Heart left ventricle (tissue), 16 donors: ENCODE data around the gene B4GALT7. TPM values are rescaled to one million over a fixed set of nuclear protein-coding genes. Genes with fewer than 3 reads are reported as not detected.

Experiments
- ATAC-seq, 4 donors: fragments of 200-7000 bp; cut with Tn5 transposase; one replicate each; pipeline ENCODE4 v1.9.1; 2020 to 2022; ENCODE audit warnings: moderate library complexity in 4 of 4, mild to moderate bottlenecking in 3 of 4, moderate number of reproducible peaks in 1 of 4
- DNase-seq, 5 donors: peaks; one replicate each; pipeline ENCODE4 v3.0.0-alpha.2; 2020
- H3K27ac ChIP-seq, 12 donors: fragments of 200-600 bp; sonication (generic) in 4 of 12; one replicate each; pipeline versions ENCODE4 v1.5.0 to v1.8.0; 2016 to 2022; ENCODE audit warnings: mild to moderate bottlenecking in 2 of 12
- H3K27me3 ChIP-seq, 9 donors: fragments of 200-600 bp; sonication (generic) in 2 of 9; one replicate each; pipeline versions ENCODE4 v1.5.1 to v1.8.0; 2016 to 2022; ENCODE audit warnings: mild to moderate bottlenecking in 3 of 9
- H3K36me3 ChIP-seq, 9 donors: fragments of 200-600 bp; sonication (generic) in 2 of 9; one replicate each; pipeline versions ENCODE4 v1.5.0 to v1.8.0; 2018 to 2022; ENCODE audit warnings: mild to moderate bottlenecking in 2 of 9
- H3K4me1 ChIP-seq, 12 donors: fragments of 200-600 bp; sonication (generic) in 4 of 12; one replicate each; pipeline versions ENCODE4 v1.5.0 to v1.8.0; 2016 to 2022; ENCODE audit warnings: mild to moderate bottlenecking in 3 of 12
- H3K4me3 ChIP-seq, 12 donors: fragments of 200-600 bp; sonication (generic) in 4 of 12; one replicate each; pipeline versions ENCODE4 v1.5.0 to v1.8.0; 2017 to 2022; ENCODE audit warnings: mild to moderate bottlenecking in 9 of 12, moderate library complexity in 4 of 12
- H3K9me3 ChIP-seq, 12 donors: fragments of 200-600 bp; sonication (generic) in 4 of 12; one replicate each; pipeline versions ENCODE4 v1.5.0 to v1.8.0; 2016 to 2022; ENCODE audit warnings: mild to moderate bottlenecking in 1 of 12
- POLR2A ChIP-seq, 2 donors: fragments of 450-650 bp; IDR thresholded peaks; one replicate each; pipeline ENCODE4 v1.6.1; 2017; ENCODE audit warnings: antibody characterized with exemption in 2 of 2, mild to moderate bottlenecking in 2 of 2, moderate library complexity in 2 of 2
- WGBS, 4 donors: extraction: QIAGEN DNeasy Blood & Tissue Kit in 2 of 4; methylation state at CpG; one replicate each; pipeline versions ENCODE4 v1.1.5 to v1.1.7; 2013 to 2018; 5-methylcytosine and 5-hydroxymethylcytosine counted together
- intact Hi-C, 10 donors: fragments of 100-400 bp; cut with DNase I; formaldehyde crosslinking; loops; one replicate each; pipeline versions ENCODE4 v1.11.1 to v1.14.2; 2022
- polyA plus RNA-seq, 2 donors: library from polyadenylated mRNA; stranded (reverse); fragments of 200-250 nt; gene quantifications; one replicate each; pipeline ENCODE4 v1.2.3, GENCODE V29; 2013
- total RNA-seq, 9 donors: library from RNA; depleted of rRNA in 2 of 9; stranded (reverse); fragments of >200 nt in 2 of 9; fragmentation: NEBNext Ultra II Directional in 3 of 9; extraction: Animal tissue kit (Norgen Biotek cat#: 25700) in 3 of 9; gene quantifications; one replicate each; pipeline versions ENCODE4 v1.1.0 to v1.2.4, GENCODE V29; 2016 to 2023
- TF ChIP-seq, protein P1 (sequence below), 12 donors: fragments of 200-600 bp; sonication (generic) in 4 of 12; IDR thresholded peaks; one replicate each; pipeline versions ENCODE4 v1.5.0 to v1.8.0; 2018 to 2022; ENCODE audit warnings: antibody characterized with exemption in 12 of 12, mild to moderate bottlenecking in 5 of 12
- donor health status: ischemic (EF 13 %, LVEDD 7.1; RV severe dilation, severe dysfunction).
- donor health status: healthy with polysubstance abuse.
- donor health status: DM: no; HTN: yes; CAD: no.
- donor health status: DM: no; HTN: no; CAD: no.
- donor health status: ischemic (EF 25% LVEDD 6.9; RV normal size, moderate dysfunction).
- donor health status: ischemic (EF 25% LVEDD 5.7; RV mildly dilated, moderate dysfunction).
- donor health status: healthy.
- donor health status: DM: yes; HTN: yes; CAD: no.
- donor health status: ischemic (EF 35%, LVEDD 5.7; RV mildly dilated, moderate dysfunction).
- donor health status: nonischemic (EF 11% LVEDD 7.7; RV severe dilation, severe dysfunction).
- donor health status: DM: yes; HTN: yes; CAD: no.
- donor health status: PGD.
- donor health status: ischemic (EF 29% LVEDD 5.4; RV normal size, mild dysfunction).
- donor health status: nonischemic (EF 23%, LVEDD 6.1; RV moderate dilation, normal function).

B4GALT7 gene
- total and polyA plus RNA-seq, 11 donors = 10.5 to 24.7 (median 18.4) TPM

GRCh38 chr5:177554474-177555111 lies 45.3 kb upstream of the B4GALT7 start, which contains the start of gene FAM193B:
Gene FAM193B (minus strand): TSS chr5:177554563. CDS start chr5:177554458, 105 bp downstream.
- peak; percentile 93 to 98 (median 95) for DNase-seq
- WGBS, 4 donors = 9 to 29% (median 13%) methylated on average over 19 to 49 of the region's 49 CpGs
- peaks cover 0 to 23% (median 11%) of the 10 kb centered on the region in 9 donors for H3K36me3 ChIP-seq
- ATAC-seq = peak; percentile 94 to 98 (median 96)
- H3K4me3 ChIP-seq = peak within 1 kb of the TSS; percentile 61 to 99 (median 94)
- peak within 1 kb of the TSS; percentile 58 to 89 (median 82) for H3K27ac ChIP-seq
- peaks cover 3 to 43% (median 26%) of the 10 kb centered on the region in 12 donors for H3K4me1 ChIP-seq
- intact Hi-C loops = loop anchor here in 2 of 10 donors (5.0 kb wide), 2 partner anchors 37 to 38 kb away; partner anchors contain the start of genes TMED9 (in 2 of the 2) and DDX41 (in 1 of the 2)
- no peaks in the 10 kb centered on the region for H3K9me3 ChIP-seq
- no peaks in the 10 kb centered on the region for H3K27me3 ChIP-seq
- TF ChIP-seq, protein P1, sequence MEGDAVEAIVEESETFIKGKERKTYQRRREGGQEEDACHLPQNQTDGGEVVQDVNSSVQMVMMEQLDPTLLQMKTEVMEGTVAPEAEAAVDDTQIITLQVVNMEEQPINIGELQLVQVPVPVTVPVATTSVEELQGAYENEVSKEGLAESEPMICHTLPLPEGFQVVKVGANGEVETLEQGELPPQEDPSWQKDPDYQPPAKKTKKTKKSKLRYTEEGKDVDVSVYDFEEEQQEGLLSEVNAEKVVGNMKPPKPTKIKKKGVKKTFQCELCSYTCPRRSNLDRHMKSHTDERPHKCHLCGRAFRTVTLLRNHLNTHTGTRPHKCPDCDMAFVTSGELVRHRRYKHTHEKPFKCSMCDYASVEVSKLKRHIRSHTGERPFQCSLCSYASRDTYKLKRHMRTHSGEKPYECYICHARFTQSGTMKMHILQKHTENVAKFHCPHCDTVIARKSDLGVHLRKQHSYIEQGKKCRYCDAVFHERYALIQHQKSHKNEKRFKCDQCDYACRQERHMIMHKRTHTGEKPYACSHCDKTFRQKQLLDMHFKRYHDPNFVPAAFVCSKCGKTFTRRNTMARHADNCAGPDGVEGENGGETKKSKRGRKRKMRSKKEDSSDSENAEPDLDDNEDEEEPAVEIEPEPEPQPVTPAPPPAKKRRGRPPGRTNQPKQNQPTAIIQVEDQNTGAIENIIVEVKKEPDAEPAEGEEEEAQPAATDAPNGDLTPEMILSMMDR (IDR thresholded peaks at IDR 0.05) = peak in 7 of 12 donors; percentile 8 to 43 (median 32)
- peak in 1 of 2 donors; percentile 31 for TF ChIP-seq POLR2A (IDR thresholded peaks at IDR 0.05)

- TF ChIP-seq, protein P1 (IDR thresholded peaks at IDR 0.05) = no peak
- no peak for TF ChIP-seq POLR2A (IDR thresholded peaks at IDR 0.05)
- Histone ChIP-seq H3K4me1 (peaks cover 3 to 39% (median 25%) of the 10 kb centered on the region in 12 donors), H3K9me3 (no peaks in the 10 kb centered on the region), H3K27me3 (no peaks in the 10 kb centered on the region), H3K27ac (peak overlapping the region in 4 of 12 donors; percentile 52 to 85 (median 61)), H3K4me3 (peak overlapping the region in 7 of 12 donors; percentile 74 to 99 (median 95)), H3K36me3 (peaks cover 0 to 20% (median 11%) of the 10 kb centered on the region in 9 donors)
- WGBS, 4 donors = 62 to 78% (median 63%) methylated on average over 2 of the region's 2 CpGs
- intact Hi-C loops = loop anchor here in 1 of 10 donors (5.0 kb wide), 1 partner anchor 37 kb away; the partner anchor contains the start of gene TMED9
- DNase-seq (no peak), ATAC-seq (peak in 1 of 4 donors; percentile 14)
Observed at GRCh38 chr5:177555228-177555627, 44.7 kb upstream of the B4GALT7 start.

DNA sequence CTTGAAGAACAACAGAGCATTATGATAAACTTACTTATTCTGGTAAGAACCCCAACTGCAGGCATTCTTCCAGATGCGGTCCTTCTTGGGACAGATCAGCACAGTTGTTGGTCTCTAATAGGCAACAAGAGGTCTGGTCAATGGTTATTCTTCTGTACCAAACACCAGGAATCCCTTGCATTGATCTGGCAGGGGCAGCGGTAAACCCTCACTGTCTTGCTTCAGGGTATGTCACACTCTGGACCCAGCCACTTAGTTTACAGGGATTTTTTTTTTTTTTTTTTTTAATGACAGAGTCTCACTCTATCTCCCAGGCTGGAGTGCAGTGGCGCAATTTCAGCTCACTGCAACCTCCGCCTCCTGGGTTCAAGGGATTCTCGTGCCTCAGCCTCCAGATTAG lies 44.3 kb upstream of the B4GALT7 start:
- Histone ChIP-seq H3K9me3 (no peaks in the 10 kb centered on the region), H3K4me3 (no peak overlapping the region), H3K27ac (peak overlapping the region in 2 of 12 donors; percentile 52 to 57), H3K36me3 (peaks cover 0 to 17% (median 11%) of the 10 kb centered on the region in 9 donors), H3K4me1 (peaks cover 3 to 39% (median 22%) of the 10 kb centered on the region in 12 donors), H3K27me3 (no peaks in the 10 kb centered on the region)
- ATAC-seq (no peak), DNase-seq (no peak)
- WGBS, 4 donors = 88 to 97% (median 94%) methylated on average over 5 of the region's 5 CpGs
- intact Hi-C loops = loop anchor here in 1 of 10 donors (5.0 kb wide), 1 partner anchor 37 kb away; the partner anchor contains the start of gene TMED9
- no peak for TF ChIP-seq POLR2A (IDR thresholded peaks at IDR 0.05)
- TF ChIP-seq, protein P1 (IDR thresholded peaks at IDR 0.05) = no peak

DNA sequence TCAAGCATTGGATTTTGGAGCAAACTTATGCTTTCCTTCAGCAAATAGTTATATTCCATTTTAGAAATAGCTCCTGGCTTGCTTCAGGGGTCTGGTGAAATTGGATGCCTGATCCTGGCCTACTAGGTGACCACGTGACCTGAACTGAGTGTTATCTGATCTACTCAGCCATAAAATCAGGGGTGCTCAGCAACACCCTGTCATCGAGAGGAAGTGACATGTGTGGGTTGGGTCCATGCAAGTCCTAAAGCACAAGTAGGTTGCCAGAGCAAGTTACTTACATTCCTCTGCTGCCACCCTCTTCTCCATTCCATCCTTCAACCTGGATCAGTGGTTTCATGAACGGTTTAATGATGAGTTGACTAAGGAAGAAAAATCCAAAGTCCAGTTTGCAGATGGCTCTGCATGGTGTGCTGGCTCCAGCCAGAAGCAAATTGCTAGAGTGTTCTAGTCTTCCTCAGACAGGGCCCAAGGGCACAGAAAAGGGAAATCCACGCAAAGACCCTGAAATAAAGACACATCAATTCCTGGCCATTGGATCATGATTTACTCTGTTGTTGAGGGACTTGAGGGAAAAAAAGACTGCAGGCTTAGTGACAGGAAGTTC lies 42.8 kb upstream of the B4GALT7 start:
- ATAC-seq (no peak), DNase-seq (no peak)
- Histone ChIP-seq H3K4me3 (no peak overlapping the region), H3K36me3 (peaks cover 0 to 6% (median under 1%) of the 10 kb centered on the region in 9 donors), H3K27ac (no peak overlapping the region), H3K9me3 (no peaks in the 10 kb centered on the region), H3K27me3 (no peaks in the 10 kb centered on the region), H3K4me1 (peaks cover 3 to 27% (median 20%) of the 10 kb centered on the region in 12 donors)
- WGBS, 4 donors = 49 to 69% (median 62%) methylated on average over 4 of the region's 4 CpGs
- intact Hi-C loops = loop anchor here in 1 of 10 donors (5.0 kb wide), 1 partner anchor 35 kb away; the partner anchor contains the start of gene TMED9
- TF ChIP-seq, protein P1 (IDR thresholded peaks at IDR 0.05) = no peak
- TF ChIP-seq POLR2A (IDR thresholded peaks at IDR 0.05) = no peak
